ENCODE measurements around the gene DHX30.
"Not testable (repeated sequence)": the region's sequence is repeated elsewhere in the genome, so short reads cannot be mapped to it uniquely, and the experiment has no call there.

Gene DHX30

DNA sequence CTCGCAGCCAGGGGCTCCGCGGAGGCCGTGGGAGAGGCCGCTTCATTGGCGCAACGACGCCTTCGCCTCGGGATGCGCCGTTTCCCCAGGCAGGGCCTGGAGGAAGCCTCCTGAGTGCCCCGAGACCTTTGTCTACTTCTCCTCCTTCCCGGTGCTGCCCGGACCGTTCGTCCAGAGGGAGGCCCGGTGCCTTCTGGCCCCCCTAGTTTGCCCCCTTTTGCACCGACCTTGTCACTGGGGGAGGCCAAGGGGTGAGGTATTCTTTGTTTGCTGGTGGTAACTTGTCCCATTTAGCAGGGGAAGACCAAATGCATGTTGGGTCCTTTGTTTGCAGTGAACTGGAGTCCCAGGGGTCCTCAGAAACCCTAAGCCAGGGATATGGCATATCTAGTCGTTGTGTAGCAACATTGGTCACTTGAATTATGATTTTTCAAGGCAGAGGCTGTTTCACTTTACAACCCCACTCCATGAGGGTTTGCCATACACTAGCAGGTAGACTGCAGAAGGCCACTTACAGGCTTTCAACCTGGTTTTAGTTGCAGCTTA lies 615 bp downstream of the DHX30 start:
- DNase-seq (ENCODE audit: low spot score), result peak; percentile 27

DNA sequence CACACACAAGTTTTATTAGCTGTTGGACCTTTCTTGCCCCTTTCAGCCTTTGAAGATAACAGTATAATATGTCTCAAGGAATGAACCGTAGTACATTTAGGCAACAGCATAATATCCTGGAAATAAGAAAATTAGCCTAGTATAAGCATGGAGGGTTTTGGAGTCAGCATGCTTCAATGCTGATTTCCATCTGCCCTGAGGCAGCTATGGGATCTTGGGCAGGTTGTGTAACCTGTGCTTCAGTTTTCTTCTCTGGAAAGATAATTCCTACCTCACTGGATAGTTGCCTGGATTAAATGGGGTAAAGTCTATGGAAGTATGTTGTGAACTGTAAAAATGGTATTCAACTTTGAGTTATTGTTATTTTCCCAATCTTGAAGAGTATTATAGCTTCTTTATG lies 1.6 kb downstream of the DHX30 start:
- DNase-seq (ENCODE audit: low spot score), result no peak

- DNase-seq (ENCODE audit: low spot score), result no peak
Measured at GRCh38 chr3:47813551-47814177, 10.7 kb downstream of the DHX30 start.

DNA sequence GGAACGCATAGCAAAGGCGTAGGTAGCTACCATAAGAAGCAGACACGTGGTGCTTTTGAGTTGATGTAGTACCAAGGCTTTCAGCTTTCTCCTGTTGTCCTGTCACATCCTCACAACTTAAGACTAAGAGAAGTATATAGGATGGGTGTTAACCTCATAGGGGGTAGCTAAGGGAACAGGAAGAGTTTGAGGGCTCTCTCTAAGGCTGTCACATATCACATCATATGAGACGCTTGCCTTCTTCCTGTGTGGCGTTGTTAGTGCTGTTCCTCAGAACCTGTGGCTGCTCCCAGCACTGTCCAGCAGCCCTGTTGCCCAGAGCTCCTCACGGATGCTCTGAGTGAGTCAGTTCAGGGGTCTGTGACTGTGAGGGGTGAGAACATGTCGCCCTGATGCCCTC lies 14.7 kb downstream of the DHX30 start:
- no peak for DNase-seq (ENCODE audit: low spot score)

- DNase-seq (ENCODE audit: low spot score), result peak; percentile 79
Measured at GRCh38 chr3:47824541-47825473, 21.9 kb downstream of the DHX30 start.

GRCh38 chr3:47825590-47825989 lies 22.7 kb downstream of the DHX30 start:
- no peak for DNase-seq (ENCODE audit: low spot score)

DNA sequence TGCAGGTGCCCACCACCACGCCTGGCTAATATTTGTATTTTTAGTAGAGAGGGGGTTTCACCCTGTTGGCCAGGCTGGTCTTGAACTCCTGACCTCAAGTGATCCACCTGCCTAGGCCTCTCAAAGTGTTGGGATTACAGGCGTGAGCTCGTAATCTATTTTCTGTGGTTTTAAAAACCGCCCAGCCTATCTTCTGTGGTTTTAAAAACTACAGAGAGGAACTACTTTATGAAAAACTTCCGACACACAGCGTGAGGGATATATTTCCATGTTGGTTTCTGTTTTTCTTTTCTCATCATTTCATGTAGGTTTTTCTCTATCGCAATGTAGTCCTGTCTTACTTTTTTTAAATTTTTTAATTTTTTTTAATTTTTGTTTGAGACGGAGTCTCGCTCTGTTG lies 26.5 kb downstream of the DHX30 start:
- DNase-seq (ENCODE audit: low spot score), result not testable (repeated sequence)

- no peak for DNase-seq (ENCODE audit: low spot score)
Measured at GRCh38 chr3:47836986-47837385, 34.0 kb downstream of the DHX30 start.

GRCh38 chr3:47838503-47838902 lies 35.6 kb downstream of the DHX30 start:
- no peak for DNase-seq (ENCODE audit: low spot score)

DNA sequence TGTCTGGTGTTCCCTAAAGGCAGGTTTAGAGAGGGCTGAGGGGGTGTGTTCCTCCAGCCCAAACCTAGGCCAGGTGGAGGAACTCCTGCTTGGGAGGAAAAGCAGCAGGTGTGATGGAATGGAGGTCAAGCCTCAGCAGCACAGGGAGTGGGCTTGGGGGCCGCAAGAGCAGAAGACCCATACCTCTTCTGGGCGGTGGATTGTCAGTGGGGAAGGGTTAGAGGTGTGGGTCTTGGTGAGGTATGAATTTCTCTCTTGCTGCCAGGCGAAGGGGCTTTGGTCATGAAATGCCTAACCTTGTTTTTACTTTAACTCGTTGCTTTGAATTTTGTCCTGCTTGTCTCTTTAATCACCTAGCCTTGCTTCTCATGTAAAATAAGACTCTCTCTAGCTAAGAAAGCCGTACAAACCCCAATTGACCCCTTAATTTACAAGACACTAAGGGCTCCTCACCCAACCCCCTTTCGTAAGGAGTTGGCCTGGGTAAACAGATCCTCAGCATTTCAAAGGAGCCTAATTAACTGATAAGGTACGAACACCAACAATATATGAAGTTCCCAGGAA lies 38.9 kb downstream of the DHX30 start:
- no peak for DNase-seq (ENCODE audit: low spot score)

DNA sequence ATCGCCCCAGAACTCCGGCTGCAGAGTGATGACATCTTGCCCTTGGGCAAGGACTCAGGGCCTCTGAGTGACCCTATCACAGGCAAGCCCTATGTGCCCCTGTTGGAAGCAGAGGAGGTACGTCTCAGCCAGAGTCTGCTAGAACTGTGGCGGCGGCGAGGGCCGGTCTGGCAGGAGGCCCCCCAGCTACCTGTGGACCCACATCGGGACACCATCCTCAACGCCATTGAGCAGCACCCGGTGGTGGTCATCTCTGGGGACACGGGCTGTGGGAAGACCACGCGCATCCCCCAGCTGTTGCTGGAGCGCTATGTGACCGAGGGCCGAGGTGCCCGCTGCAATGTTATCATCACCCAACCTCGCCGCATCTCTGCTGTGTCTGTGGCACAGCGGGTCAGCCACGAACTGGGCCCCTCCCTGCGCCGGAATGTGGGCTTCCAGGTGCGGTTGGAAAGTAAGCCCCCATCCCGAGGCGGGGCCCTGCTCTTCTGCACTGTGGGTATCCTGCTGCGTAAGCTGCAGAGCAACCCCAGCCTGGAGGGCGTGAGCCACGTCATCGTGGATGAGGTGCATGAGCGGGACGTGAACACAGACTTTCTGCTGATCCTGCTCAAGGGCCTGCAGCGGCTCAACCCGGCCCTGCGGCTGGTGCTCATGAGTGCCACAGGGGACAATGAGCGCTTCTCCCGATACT lies 43.4 kb downstream of the DHX30 start:
- no peak for DNase-seq (ENCODE audit: low spot score)

DNA sequence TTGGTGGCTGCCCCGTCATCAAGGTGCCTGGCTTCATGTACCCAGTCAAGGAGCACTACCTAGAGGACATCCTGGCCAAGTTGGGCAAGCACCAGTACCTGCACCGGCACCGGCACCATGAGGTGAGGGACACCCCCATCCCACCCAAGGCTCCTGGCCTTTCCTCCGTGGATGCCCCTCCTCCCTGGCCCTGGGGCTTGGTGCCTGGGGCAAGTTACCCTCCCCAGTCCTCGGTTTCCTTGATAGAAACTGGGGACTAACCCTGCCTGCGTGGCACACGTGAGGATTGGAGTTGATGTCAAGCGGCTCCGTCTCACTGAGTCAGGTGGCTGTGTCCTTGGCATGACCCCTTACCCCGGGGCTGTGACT lies 43.9 kb downstream of the DHX30 start:
- no peak for DNase-seq (ENCODE audit: low spot score)

GRCh38 chr3:47847260-47847659 lies 44.3 kb downstream of the DHX30 start:
- no peak for DNase-seq (ENCODE audit: low spot score)

GRCh38 chr3:47847801-47848518 lies 45.0 kb downstream of the DHX30 start:
- DNase-seq (ENCODE audit: low spot score), result no peak

DNA sequence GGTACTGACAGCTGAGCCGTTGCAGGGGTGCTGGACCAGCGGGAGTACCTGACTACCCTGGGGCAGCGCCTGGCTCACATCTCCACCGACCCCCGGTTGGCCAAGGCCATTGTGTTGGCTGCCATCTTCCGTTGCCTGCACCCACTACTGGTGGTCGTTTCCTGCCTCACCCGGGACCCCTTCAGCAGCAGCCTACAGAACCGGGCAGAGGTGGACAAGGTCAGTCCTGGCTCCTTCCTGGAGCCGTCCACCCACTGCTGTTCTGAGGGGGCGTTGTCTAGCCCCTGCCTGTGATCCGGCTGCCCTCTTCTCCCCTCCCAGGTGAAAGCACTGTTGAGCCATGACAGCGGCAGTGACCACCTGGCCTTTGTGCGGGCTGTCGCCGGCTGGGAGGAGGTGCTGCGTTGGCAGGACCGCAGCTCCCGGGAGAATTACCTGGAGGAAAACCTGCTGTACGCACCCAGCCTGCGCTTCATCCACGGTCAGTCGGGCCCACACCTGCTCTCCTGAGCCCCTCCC lies 45.7 kb downstream of the DHX30 start:
- DNase-seq (ENCODE audit: low spot score), result no peak

GRCh38 chr3:47849186-47849698 lies 46.3 kb downstream of the DHX30 start:
- DNase-seq (ENCODE audit: low spot score), result no peak

- no peak for DNase-seq (ENCODE audit: low spot score)
Measured at GRCh38 chr3:47849699-47850563, 47.0 kb downstream of the DHX30 start.

GRCh38 chr3:47850564-47851410 lies 47.8 kb downstream of the DHX30 start:
- DNase-seq (ENCODE audit: low spot score), result no peak

DNA sequence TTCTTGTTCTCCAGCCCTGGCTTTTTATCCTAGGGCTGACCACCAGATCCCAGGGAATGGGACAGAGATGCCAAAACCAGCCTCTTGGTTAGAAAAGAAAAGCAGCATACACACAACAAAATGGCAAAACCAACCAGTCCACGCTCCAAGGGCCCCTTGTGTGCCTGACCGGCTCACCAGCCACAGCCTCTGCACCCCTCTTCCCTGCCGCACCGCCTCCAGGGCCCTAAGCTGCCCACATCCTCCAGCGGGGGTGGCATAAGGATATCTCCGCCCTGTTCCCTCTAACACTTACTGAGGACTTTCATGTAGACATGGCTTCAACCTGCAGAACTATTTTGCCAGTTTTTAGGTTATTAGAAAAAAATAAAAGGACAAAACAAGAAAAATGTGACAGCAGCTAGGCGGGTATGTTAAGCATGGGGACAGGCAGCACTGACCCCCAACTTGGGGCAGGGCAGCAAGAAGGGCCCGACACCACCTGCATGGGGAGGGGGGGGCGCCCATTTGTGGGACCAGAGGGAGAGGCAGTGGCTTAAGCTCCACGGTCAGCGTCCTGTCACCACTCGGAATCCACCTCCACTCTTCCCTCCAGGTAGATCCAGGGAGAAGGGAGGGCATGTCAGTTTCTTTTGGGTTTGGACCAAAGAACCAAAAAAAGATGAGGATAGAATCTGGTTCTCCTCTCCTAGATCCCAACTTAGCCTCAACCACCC lies 49.1 kb downstream of the DHX30 start:
- no peak for DNase-seq (ENCODE audit: low spot score)

Data from CD4-positive, alpha-beta T cell treated with Interleukin-2 at 100 ng/mL for 4 hours (primary cell).